Peyer's patch (tissue), 4 donors: ENCODE results near the gene SFXN2. TPM values are rescaled to one million over a fixed set of nuclear protein-coding genes. Genes with fewer than 3 reads are reported as not detected.
"Not testable (repeated sequence)": the region's sequence is repeated elsewhere in the genome, so short reads cannot be mapped to it uniquely, and the experiment has no call there.

ENCODE experiments used
- DNase-seq, 3 donors: peaks; one replicate each; pipeline ENCODE4 v3.0.0-alpha.2; 2017 to 2019
- H3K27ac ChIP-seq, 4 donors: fragments of 200-600 bp; sonication (generic); one replicate each; pipeline ENCODE4 v1.5.1; 2016 to 2019
- H3K27me3 ChIP-seq, 2 donors: fragments of 200-600 bp; sonication (generic); one replicate each; pipeline ENCODE4 v1.5.1; 2019
- H3K36me3 ChIP-seq, 3 donors: fragments of 200-600 bp; sonication (generic); one replicate each; pipeline ENCODE4 v1.5.1; 2016 to 2019
- H3K4me1 ChIP-seq, 4 donors: fragments of 200-600 bp; sonication (generic); one replicate each; pipeline ENCODE4 v1.5.1; 2016 to 2019
- H3K4me3 ChIP-seq, 4 donors: fragments of 200-600 bp; sonication (generic); 1 replicate in 3 of 4; 2 replicates in 1 of 4; pipeline ENCODE4 v1.5.1; 2016 to 2019; ENCODE audit warnings: mild to moderate bottlenecking in 1 of 4
- H3K9me3 ChIP-seq, 4 donors: fragments of 200-600 bp; sonication (generic); one replicate each; pipeline ENCODE4 v1.5.1; 2016 to 2019; ENCODE audit warnings: mild to moderate bottlenecking in 1 of 4
- CTCF ChIP-seq, 6 experiments: fragments of 450-650 bp in 4 of 6; fragments of 200-600 bp in 2 of 6; sonication (generic) in 1 of 6; IDR thresholded peaks; one replicate each; pipeline ENCODE4 v1.5.1; 2017 to 2019; ENCODE audit warnings: antibody characterized with exemption in 6 of 6, mild to moderate bottlenecking in 3 of 6, moderate library complexity in 1 of 6
- POLR2A ChIP-seq, 2 donors: fragments of 450-650 bp; IDR thresholded peaks; one replicate each; pipeline ENCODE4 v1.5.1; 2017; ENCODE audit warnings: antibody characterized with exemption in 2 of 2, mild to moderate bottlenecking in 2 of 2, moderate library complexity in 2 of 2
- total RNA-seq, 4 donors: library from RNA; depleted of rRNA; stranded (reverse); fragments of >200 nt; gene quantifications; one replicate each; pipeline ENCODE4 v1.1.0, GENCODE V29; 2016

Gene SFXN2
- total RNA-seq, 4 donors from 2014 or later = 1.9 to 37.1 (median 8.0) TPM

- H3K4me1 ChIP-seq = peaks cover 0 to 14% (median 2%) of the 10 kb centered on the region in 4 donors
- no peak for DNase-seq
- H3K27me3 ChIP-seq = no peaks in the 10 kb centered on the region
- H3K27ac ChIP-seq = no peak overlapping the region
- no peaks in the 10 kb centered on the region for H3K9me3 ChIP-seq
- TF ChIP-seq POLR2A (IDR thresholded peaks at IDR 0.05) (no peak), CTCF (IDR thresholded peaks at IDR 0.05) (no peak)
- no peak overlapping the region for H3K4me3 ChIP-seq
- H3K36me3 ChIP-seq = no peaks in the 10 kb centered on the region
Observed at GRCh38 chr10:102757323-102757722, 42.9 kb downstream of the SFXN2 start.

- TF ChIP-seq POLR2A (IDR thresholded peaks at IDR 0.05) = no peak
- TF ChIP-seq CTCF (IDR thresholded peaks at IDR 0.05) = no peak
- no peaks in the 10 kb centered on the region for H3K36me3 ChIP-seq
- DNase-seq = no peak
- no peak overlapping the region for H3K4me3 ChIP-seq
- no peaks in the 10 kb centered on the region for H3K27me3 ChIP-seq
- peaks cover 0 to 4% (median 0%) of the 10 kb centered on the region in 4 donors for H3K4me1 ChIP-seq
- no peaks in the 10 kb centered on the region for H3K9me3 ChIP-seq
- peak overlapping the region in 1 of 4 donors; percentile 49 for H3K27ac ChIP-seq
Observed at GRCh38 chr10:102758240-102758932, 44.0 kb downstream of the SFXN2 start.

- not testable (repeated sequence) for H3K4me3 ChIP-seq, H3K36me3 ChIP-seq, H3K27me3 ChIP-seq, H3K9me3 ChIP-seq, H3K4me1 ChIP-seq, DNase-seq
- H3K27ac ChIP-seq = peak overlapping the region in 1 of 4 donors; percentile 49
Observed at GRCh38 chr10:102758933-102759262, 44.5 kb downstream of the SFXN2 start.

GRCh38 chr10:102759497-102760210, 45.2 kb downstream of the SFXN2 start:
- Histone ChIP-seq H3K27ac (peak overlapping the region in 1 of 4 donors; percentile 41), H3K4me1 (no peaks in the 10 kb centered on the region)

GRCh38 chr10:102761981-102762380, 47.5 kb downstream of the SFXN2 start:
- H3K36me3 ChIP-seq = peaks cover 0 to 4% (median 0%) of the 10 kb centered on the region in 3 donors
- H3K27me3 ChIP-seq = no peaks in the 10 kb centered on the region
- DNase-seq = no peak
- H3K9me3 ChIP-seq = no peaks in the 10 kb centered on the region
- peaks cover 0 to 10% (median 0%) of the 10 kb centered on the region in 4 donors for H3K4me1 ChIP-seq
- TF ChIP-seq POLR2A (IDR thresholded peaks at IDR 0.05) (no peak), CTCF (IDR thresholded peaks at IDR 0.05) (no peak)
- H3K27ac ChIP-seq = no peak overlapping the region
- H3K4me3 ChIP-seq = no peak overlapping the region

More at GRCh38 chr10:102759497-102760210, 45.2 kb downstream of the SFXN2 start:
- peaks cover 0 to 4% (median 0%) of the 10 kb centered on the region in 3 donors for H3K36me3 ChIP-seq
- H3K4me3 ChIP-seq = no peak overlapping the region
- DNase-seq = no peak
- no peak for TF ChIP-seq CTCF (IDR thresholded peaks at IDR 0.05)
- TF ChIP-seq POLR2A (IDR thresholded peaks at IDR 0.05) = no peak
- H3K9me3 ChIP-seq = no peaks in the 10 kb centered on the region
- H3K27me3 ChIP-seq = no peaks in the 10 kb centered on the region

GRCh38 chr10:102762401-102763015, 48.1 kb downstream of the SFXN2 start:
- peaks cover 0 to 15% (median 0%) of the 10 kb centered on the region in 4 donors for H3K4me1 ChIP-seq
- TF ChIP-seq POLR2A (IDR thresholded peaks at IDR 0.05) (no peak), CTCF (IDR thresholded peaks at IDR 0.05) (no peak)

More at GRCh38 chr10:102762401-102763015, 48.1 kb downstream of the SFXN2 start:
- Histone ChIP-seq H3K27me3 (no peaks in the 10 kb centered on the region), H3K4me3 (no peak overlapping the region), H3K9me3 (no peaks in the 10 kb centered on the region), H3K27ac (no peak overlapping the region), H3K36me3 (peaks cover 0 to 4% (median 0%) of the 10 kb centered on the region in 3 donors)
- DNase-seq = no peak
